HG03066 (cell line): Measurements from ENCODE around the gene NGEF.
"Not testable (repeated sequence)": the region's sequence is repeated elsewhere in the genome, so short reads cannot be mapped to it uniquely, and the experiment has no call there.

Experiments used
- ATAC-seq: cut with Tn5 transposase; IDR thresholded peaks from one replicate; pipeline ENCODE4 v1.9.1; 2021; ENCODE audit warnings: low read depth; ENCODE audit not compliant: unreplicated experiment

The NGEF gene

GRCh38 chr2:232937278-232937906 lies 75.7 kb downstream of the NGEF start:
- no peak for ATAC-seq

- no peak for ATAC-seq
These were observed 81.4 kb downstream of the NGEF start for GRCh38 chr2:232931636-232932035.

- no peak for ATAC-seq
These were observed 83.0 kb downstream of the NGEF start for GRCh38 chr2:232930059-232930400.

- ATAC-seq = no peak
These were observed 83.6 kb downstream of the NGEF start for GRCh38 chr2:232929303-232930058.

- ATAC-seq = no peak
These were observed 84.3 kb downstream of the NGEF start for GRCh38 chr2:232928551-232929302.

GRCh38 chr2:232927793-232928550 lies 85.1 kb downstream of the NGEF start:
- no peak for ATAC-seq

GRCh38 chr2:232927032-232927792 lies 85.8 kb downstream of the NGEF start:
- ATAC-seq = no peak

- ATAC-seq = no peak
These were observed 86.6 kb downstream of the NGEF start for GRCh38 chr2:232926431-232926939.

- no peak for ATAC-seq
These were observed 87.3 kb downstream of the NGEF start for GRCh38 chr2:232925821-232926156.

- no peak for ATAC-seq
These were observed 87.8 kb downstream of the NGEF start for GRCh38 chr2:232925153-232925820.

- ATAC-seq = no peak
These were observed 88.6 kb downstream of the NGEF start for GRCh38 chr2:232924433-232924832.

- no peak for ATAC-seq
These were observed 92.3 kb downstream of the NGEF start for GRCh38 chr2:232920760-232921159.

GRCh38 chr2:232920055-232920454 lies 93.0 kb downstream of the NGEF start:
- ATAC-seq = no peak

GRCh38 chr2:232919141-232919540 lies 93.9 kb downstream of the NGEF start:
- ATAC-seq = no peak

- no peak for ATAC-seq
These were observed 99.2 kb downstream of the NGEF start for GRCh38 chr2:232913903-232914302.

GRCh38 chr2:232911712-232912277 lies 101.3 kb downstream of the NGEF start:
- ATAC-seq = no peak

GRCh38 chr2:232910376-232910775 lies 102.7 kb downstream of the NGEF start:
- ATAC-seq = no peak

- no peak for ATAC-seq
These were observed 104.4 kb downstream of the NGEF start for GRCh38 chr2:232908695-232909094.

- ATAC-seq = not testable (repeated sequence)
These were observed 105.4 kb downstream of the NGEF start for GRCh38 chr2:232907718-232908085.
